ENCODE results near the gene PHRF1. TPM values are rescaled to one million over a fixed set of nuclear protein-coding genes. Genes with fewer than 3 reads are reported as not detected.

PHRF1 gene
- total RNA-seq, 1 donor from 2014 or later: 18.5 TPM

- intact Hi-C loops (cut with micrococcal nuclease): no loop called here
- DNase-seq: peak; percentile 40
- ATAC-seq: no peak
Measured at GRCh38 chr11:537622-538430, 38.4 kb upstream of the PHRF1 start.

DNA sequence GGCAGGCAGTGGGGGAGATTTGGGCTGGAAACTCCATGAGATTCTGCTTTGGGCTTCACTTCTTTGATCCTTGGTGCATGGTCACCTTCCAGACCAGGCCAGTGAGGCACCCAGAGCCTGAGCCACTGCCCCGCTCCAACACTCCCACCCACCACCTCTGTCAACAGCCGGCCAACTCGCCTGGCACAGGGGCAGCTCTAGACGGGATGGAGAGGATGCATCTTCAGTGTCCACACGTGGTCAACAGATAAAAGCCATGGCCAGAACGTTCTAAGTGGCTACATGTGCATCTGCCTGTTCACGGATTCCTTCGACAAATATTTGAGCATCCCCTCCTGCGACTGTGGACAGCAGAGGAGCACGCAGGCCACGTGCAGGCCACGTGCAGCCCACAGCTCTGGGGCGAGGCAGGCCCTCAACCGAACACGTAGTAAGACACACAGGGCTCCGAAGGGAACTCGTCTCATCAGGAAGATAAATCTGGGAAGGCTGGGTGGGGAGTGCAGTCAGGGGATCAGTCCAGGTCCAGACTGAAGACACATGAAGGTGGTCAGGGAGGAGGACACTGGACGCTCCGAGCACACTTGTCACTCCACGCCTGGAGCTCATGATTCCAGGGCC lies 37.7 kb upstream of the PHRF1 start:
- intact Hi-C loops (cut with micrococcal nuclease): no loop called here
- DNase-seq: peak; percentile 24
- ATAC-seq: no peak

- DNase-seq: no peak
- no peak for ATAC-seq
- intact Hi-C loops (cut with micrococcal nuclease): no loop called here
Measured at GRCh38 chr11:539971-540481, 36.2 kb upstream of the PHRF1 start.

DNA sequence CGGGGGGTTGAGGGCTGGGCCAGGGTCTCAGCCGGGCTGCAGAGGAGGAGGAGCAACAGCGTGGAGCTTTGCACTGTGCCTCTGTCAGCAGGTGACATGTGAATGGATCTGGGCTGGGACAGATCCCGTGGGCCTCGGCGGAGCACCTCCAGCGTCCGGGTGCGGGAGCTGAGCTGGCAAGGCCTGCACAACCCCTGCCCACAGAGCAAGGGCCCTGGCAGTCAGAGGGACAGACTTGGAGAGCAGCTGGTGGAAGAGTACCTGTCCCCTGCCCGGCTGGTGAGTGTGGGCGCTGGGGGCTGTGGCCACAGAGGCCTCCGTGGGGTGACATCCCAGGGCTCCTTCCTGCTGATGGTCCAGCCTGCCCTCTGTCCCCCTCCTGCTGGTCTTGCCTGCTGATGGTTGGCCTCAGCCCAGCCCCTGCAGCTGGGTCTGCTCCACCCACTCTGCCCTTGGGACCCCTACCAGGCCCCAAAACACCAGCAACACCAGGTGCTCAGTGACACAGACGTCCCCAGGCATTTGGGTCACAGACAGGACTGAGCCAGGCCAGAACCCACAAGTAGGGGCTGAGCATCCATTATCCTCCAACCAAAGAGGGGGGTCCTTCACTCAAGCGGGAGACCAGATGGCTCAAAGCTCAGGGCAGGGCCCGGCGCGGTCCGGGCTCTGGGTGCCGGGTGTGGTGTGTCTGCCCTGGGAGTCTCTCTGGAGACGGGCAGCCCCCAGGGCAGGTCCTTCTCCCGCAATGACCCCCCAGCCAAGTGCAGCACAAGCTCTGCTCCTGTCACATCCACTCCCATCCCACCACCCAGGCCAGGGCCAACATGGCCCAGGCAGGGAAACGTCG lies 35.5 kb upstream of the PHRF1 start:
- ATAC-seq: no peak
- DNase-seq: peak; percentile 18
- intact Hi-C loops (cut with micrococcal nuclease): no loop called here

GRCh38 chr11:541433-541885 lies 34.8 kb upstream of the PHRF1 start:
- intact Hi-C loops (cut with micrococcal nuclease): no loop called here
- DNase-seq (no peak), ATAC-seq (no peak)

GRCh38 chr11:544817-545166 lies 31.5 kb upstream of the PHRF1 start:
- intact Hi-C loops (cut with micrococcal nuclease): no loop called here
- DNase-seq (no peak), ATAC-seq (no peak)

DNA sequence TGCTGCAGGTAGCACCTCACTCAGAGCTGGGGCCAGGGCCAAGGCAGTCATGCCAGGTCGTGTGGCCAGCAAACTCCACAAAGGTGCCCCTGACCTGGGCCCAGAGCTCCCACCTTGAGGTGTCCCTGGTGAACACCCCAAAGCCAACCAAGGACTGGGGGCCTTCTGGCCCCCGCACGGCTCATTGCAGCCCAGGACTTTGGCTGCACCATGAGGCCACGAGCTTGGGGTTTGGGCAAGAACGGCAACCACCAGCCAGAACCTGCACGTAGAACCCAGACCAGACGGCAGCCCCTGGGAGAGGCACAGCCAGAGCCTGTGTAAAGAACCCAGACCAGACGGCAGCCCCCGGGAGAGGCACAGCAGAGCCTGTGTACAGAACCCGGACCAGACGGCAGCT lies 31.1 kb upstream of the PHRF1 start:
- no peak for DNase-seq
- ATAC-seq: no peak
- intact Hi-C loops (cut with micrococcal nuclease): no loop called here

- ATAC-seq (no peak), DNase-seq (no peak)
- intact Hi-C loops (cut with micrococcal nuclease): no loop called here
Measured at GRCh38 chr11:548700-549603, 27.3 kb upstream of the PHRF1 start.

GRCh38 chr11:550021-550745 lies 26.1 kb upstream of the PHRF1 start:
- no peak for DNase-seq
- no peak for ATAC-seq
- intact Hi-C loops (cut with micrococcal nuclease): no loop called here

- intact Hi-C loops (cut with micrococcal nuclease): no loop called here
- DNase-seq: no peak
- no peak for ATAC-seq
Measured at GRCh38 chr11:550746-551085, 25.6 kb upstream of the PHRF1 start.

DNA sequence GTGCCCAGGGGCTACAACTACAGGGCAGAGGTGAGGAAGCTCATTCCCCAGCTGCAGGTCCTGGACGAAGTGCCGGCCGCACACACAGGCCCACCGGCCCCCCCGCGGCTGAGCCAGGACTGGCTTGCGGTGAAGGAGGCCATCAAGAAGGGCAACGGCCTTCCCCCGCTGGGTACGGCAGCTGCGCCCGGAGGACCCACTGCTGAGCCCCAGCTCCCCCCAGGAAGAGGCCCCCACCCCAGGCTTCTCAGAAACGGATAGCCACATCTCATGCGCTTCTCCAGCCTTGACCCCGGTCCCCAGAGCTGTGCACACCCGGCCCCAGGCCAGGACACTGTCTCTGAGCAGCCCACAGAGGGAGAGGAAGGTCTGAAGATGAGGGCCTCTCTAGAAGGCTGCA lies 25.1 kb upstream of the PHRF1 start:
- intact Hi-C loops (cut with micrococcal nuclease): no loop called here
- ATAC-seq (no peak), DNase-seq (no peak)

DNA sequence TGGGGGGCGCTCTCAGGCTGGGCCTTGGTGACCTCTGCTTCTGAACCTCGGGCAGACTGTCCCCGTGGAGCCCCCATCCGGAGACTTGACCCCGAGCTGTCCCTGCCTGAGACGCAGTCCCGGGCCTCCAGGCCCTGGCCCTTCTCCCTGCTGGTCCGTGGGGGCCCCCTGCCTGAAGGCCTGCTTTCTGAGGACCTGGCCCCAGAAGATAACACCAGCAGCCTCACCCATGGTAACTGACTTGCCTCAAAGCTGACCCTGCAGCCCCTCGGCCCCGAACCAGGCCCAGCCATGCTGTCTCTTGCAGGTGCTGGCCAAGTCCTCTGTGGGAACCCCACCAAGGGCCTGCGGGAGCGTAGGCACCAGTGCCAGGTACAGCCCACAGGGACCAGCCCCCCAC lies 24.7 kb upstream of the PHRF1 start:
- intact Hi-C loops (cut with micrococcal nuclease): no loop called here
- DNase-seq: no peak
- no peak for ATAC-seq

DNA sequence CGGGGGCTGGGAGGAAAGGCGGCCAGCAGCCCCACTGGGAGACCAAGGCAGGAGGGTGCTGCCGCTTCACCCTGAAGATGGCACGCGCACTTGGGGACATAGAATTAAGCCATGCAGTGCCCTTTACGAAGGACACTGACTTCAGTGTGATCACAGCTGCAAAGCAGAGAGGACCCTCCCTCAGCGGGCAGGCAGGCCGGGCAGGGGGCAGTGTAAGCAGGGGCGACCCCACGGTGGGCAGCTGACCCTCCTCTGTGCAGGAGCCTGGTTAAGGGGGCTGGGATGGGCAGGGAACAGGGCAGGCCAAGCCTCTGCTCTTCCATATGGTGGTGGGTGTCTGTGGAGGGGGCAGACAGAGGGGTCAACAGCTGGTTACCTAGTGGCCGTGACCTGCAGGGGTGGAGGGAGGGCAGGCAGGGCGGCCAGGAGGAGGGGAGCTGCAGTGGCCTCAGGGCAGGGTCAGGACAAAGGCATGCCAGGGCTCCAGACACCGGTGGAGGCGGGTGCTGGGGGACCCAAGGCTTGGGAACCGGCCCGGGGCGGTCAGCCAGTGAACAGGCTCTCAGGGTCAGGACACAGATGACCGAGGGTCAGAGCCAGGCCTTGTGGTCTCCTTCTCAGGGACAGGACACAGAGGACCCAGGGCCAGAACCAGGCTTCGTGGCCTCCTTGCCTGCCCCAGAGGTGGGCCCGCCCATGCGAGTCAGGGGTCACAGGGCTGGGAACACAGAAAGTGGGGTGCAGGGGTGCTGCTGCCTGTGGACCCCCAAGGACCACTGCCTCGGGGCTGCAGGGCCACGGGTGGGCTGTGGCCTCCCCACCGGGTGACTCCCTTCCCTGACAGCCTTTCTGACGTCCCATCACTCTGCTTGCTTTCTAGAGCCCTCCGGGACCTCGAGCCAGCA lies 22.9 kb upstream of the PHRF1 start:
- intact Hi-C loops (cut with micrococcal nuclease): no loop called here
- no peak for DNase-seq
- ATAC-seq: no peak

DNA sequence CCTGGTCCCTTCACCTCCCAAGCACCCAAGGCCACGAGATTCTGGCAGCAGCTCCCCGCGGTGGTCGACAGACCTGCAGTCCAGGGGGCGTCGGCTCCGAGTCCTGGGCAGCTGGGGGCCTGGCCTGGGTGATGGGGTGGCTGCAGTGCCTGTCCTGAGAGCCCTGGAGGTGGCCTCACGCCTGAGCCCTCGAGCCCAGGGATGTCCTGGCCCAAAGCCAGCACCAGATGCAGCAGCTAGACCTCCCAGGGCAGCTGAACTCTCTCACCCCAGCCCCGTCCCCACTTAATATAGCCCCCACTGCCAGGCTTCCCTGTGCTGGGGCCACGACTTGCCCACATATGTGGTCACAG lies 22.3 kb upstream of the PHRF1 start:
- ATAC-seq: no peak
- no peak for DNase-seq
- intact Hi-C loops (cut with micrococcal nuclease): no loop called here

DNA sequence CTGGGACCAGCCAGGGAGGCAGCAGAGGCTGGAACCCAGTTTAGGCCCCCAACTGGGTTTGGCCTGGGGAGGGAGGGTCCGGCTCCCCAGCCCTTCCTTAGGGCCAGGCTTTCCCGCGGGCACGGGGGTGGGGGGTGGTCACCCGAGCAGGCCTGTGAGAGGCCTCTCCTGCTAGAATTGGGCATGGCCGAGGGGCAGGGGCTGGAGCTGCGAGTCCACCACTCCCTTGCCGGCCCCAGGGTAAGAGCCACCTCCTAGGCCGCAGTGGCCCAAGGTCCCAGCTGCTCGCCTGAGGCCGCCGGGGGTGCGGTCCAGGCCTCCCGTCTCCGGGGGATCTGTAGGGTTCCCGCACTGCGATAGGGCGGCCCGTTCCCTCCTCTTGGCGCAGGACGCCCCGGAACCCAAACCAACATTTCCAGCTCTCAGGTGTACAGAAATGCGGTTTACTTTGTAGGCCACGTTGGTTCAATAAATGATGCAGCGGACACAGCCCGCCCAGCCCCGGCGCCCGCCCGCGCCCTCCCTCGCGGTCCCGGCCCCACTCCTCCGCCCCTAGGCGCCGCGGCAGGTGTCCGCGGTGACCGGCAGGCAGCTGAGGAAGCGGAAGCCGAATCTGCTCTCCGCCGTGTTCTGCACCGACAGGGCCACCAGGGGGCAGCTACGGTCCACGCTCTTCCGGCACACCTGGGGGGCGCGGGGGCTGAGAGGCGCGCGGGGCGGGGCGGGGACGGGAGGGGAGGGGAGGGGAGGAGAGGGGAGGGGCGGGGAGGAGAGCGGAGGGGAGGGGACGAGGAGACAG lies 21.6 kb upstream of the PHRF1 start:
- intact Hi-C loops (cut with micrococcal nuclease): no loop called here
- ATAC-seq: peak; percentile 71

DNA sequence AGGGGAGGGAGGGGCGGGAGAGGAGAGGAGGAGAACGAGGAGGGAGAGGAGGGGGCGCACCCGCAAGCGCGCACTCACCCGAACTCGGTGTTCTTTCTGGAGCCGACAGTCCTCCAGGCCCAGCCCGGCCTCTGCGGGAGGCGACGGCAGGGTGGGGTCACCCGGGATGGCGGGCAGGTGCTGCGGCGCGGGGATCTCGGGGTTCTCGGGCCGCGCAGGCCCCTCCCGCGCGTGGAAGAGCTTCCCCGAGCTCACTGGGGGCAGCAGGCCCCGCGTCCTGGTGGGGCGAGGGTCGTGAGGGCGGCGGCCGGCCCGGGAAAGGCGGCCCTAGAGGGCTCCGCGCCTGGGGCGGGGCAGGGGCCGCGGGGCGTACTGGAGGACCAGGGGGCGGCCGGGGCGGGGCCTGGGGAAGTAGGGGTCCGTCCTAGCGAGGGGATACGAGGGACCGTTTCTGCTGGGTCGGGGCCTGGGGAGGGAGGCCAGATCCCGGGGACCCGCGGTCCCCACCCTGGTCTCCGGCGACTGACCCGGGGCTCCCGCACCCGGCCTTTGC lies 21.0 kb upstream of the PHRF1 start:
- no peak for DNase-seq
- no peak for ATAC-seq
- intact Hi-C loops (cut with micrococcal nuclease): no loop called here

More for the DNA sequence above, 21.6 kb upstream of the PHRF1 start:
- DNase-seq: peak; percentile 72
